K562 (cell line): ENCODE results near the gene THBS2. TPM values are rescaled to one million over a fixed set of nuclear protein-coding genes. Genes with fewer than 3 reads are reported as not detected.

Source experiments
- FIP1L1 ChIP-seq: fragments of 200-400 bp; formaldehyde crosslinking; IDR thresholded peaks from 2 replicates; pipeline ENCODE4 v1.6.1; 2018; ENCODE audit warnings: mild to moderate bottlenecking, low read depth, low read length; ENCODE audit not compliant: poor library complexity, severe bottlenecking
- FOS ChIP-seq: IDR thresholded peaks from 3 replicates; pipeline ENCODE4 v1.6.1; 2011; ENCODE audit not compliant: insufficient read length; ENCODE audit errors: extremely low read depth
- GTF2A2 ChIP-seq: IDR thresholded peaks from 2 replicates; pipeline ENCODE4 v1.6.1; 2016; ENCODE audit warnings: mild to moderate bottlenecking, missing genetic modification characterization, missing compliant biosample characterization
- HSF4 ChIP-seq: fragments of 250-450 bp; sonication (Bioruptor Pico); IDR thresholded peaks from 2 replicates; pipeline ENCODE4 v2.1.2; 2022; ENCODE audit warnings: mild to moderate bottlenecking, moderate library complexity, borderline replicate concordance
- PPARD ChIP-seq: fragments of 250-450 bp; sonication (Bioruptor Pico); IDR thresholded peaks from 2 replicates; pipeline ENCODE4 v1.8.0; 2022; ENCODE audit warnings: inconsistent platforms, mild to moderate bottlenecking, moderate library complexity
- SIN3A ChIP-seq, 2 experiments: fragments of 150-350 bp in 1 of 2; IDR thresholded peaks; 2 replicates each; pipeline ENCODE4 v1.6.1; 2011 to 2016; ENCODE audit warnings: borderline replicate concordance in 2 of 2, low read depth in 2 of 2, low read length in 2 of 2, mild to moderate bottlenecking in 2 of 2, moderate library complexity in 2 of 2; ENCODE audit not compliant: control insufficient read depth in 1 of 2
- polyA plus RNA-seq, 8 experiments: library from polyadenylated mRNA; depleted of rRNA in 4 of 8; stranded (reverse) in 5 of 8; unstranded in 3 of 8; fragments of >200 nt; fragmentation: Nextera tagmentation in 2 of 8; fragmentation: Illumina TruSeq in 1 of 8; extraction: Ambion mirVana in 2 of 8; extraction: Trizol in 1 of 8; gene quantifications; 2 replicates each; pipeline versions ENCODE4 v1.2.1 to v1.2.3, GENCODE V29; 2011 to 2014; ENCODE audit warnings: inconsistent platforms in 1 of 8, missing spikeins in 1 of 8
- total RNA-seq, 7 experiments: library from RNA; depleted of rRNA in 6 of 7; stranded (reverse); fragments of >200 nt in 6 of 7; fragmentation: Illumina TruSeq in 2 of 7; extraction: Trizol in 2 of 7; gene quantifications; 2 replicates each; pipeline versions ENCODE4 v1.2.1 to v1.2.3, GENCODE V29; 2011 to 2021; ENCODE audit warnings: low replicate concordance in 1 of 7
- TF ChIP-seq, protein P1 (sequence below): fragments of 450-650 bp; formaldehyde crosslinking; IDR thresholded peaks from 2 replicates; pipeline ENCODE4 v1.4.0; 2020; ENCODE audit warnings: mild to moderate bottlenecking, moderate library complexity
- TF ChIP-seq, protein P2 (sequence below): sonication (generic); formaldehyde crosslinking; IDR thresholded peaks from 2 replicates; pipeline ENCODE4 v1.8.0; 2023; ENCODE audit warnings: mild to moderate bottlenecking, missing genetic modification reagents
- TF ChIP-seq, protein P3 (sequence below): fragments of 250-450 bp; sonication (Bioruptor Pico); IDR thresholded peaks from 2 replicates; pipeline ENCODE4 v1.4.0; 2020; ENCODE audit warnings: mild to moderate bottlenecking, moderate library complexity
- TF ChIP-seq, protein P4 (sequence below): fragments of 250-450 bp; sonication (Bioruptor Pico); IDR thresholded peaks from 2 replicates; pipeline ENCODE4 v1.4.0; 2020; ENCODE audit warnings: mild to moderate bottlenecking

The THBS2 gene
- total and polyA plus RNA-seq, 9 of the 15 experiments (the other 6 are each of a cell fraction or from before 2014, with no cell fraction given), result 0.03 to 0.11 (median 0.03) TPM; not detected in 6

DNA sequence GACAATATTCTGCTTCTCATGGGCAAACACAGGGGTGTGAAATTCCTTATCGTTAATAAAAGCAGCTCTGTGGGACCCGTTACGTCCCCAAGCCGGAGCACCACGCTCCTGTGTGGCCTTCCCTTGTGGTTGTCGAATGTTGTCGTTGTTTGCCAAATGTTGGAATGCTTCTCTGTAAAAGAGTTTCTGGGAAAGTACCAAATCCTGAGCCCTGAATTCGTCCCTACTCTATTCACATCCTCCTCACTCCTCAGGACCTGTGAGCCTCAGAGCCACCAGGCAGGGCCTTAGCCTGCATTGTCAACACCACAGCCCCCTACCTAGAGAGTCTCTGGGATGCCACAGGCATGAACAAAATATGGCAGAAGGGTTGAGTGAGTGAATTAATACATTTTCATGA is 64.0 kb downstream of the THBS2 start (continued):
- TF ChIP-seq, protein P1, sequence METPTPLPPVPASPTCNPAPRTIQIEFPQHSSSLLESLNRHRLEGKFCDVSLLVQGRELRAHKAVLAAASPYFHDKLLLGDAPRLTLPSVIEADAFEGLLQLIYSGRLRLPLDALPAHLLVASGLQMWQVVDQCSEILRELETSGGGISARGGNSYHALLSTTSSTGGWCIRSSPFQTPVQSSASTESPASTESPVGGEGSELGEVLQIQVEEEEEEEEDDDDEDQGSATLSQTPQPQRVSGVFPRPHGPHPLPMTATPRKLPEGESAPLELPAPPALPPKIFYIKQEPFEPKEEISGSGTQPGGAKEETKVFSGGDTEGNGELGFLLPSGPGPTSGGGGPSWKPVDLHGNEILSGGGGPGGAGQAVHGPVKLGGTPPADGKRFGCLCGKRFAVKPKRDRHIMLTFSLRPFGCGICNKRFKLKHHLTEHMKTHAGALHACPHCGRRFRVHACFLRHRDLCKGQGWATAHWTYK, result no peak
- TF ChIP-seq, protein P2, sequence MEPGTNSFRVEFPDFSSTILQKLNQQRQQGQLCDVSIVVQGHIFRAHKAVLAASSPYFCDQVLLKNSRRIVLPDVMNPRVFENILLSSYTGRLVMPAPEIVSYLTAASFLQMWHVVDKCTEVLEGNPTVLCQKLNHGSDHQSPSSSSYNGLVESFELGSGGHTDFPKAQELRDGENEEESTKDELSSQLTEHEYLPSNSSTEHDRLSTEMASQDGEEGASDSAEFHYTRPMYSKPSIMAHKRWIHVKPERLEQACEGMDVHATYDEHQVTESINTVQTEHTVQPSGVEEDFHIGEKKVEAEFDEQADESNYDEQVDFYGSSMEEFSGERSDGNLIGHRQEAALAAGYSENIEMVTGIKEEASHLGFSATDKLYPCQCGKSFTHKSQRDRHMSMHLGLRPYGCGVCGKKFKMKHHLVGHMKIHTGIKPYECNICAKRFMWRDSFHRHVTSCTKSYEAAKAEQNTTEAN, result no peak
- TF ChIP-seq, protein P3, sequence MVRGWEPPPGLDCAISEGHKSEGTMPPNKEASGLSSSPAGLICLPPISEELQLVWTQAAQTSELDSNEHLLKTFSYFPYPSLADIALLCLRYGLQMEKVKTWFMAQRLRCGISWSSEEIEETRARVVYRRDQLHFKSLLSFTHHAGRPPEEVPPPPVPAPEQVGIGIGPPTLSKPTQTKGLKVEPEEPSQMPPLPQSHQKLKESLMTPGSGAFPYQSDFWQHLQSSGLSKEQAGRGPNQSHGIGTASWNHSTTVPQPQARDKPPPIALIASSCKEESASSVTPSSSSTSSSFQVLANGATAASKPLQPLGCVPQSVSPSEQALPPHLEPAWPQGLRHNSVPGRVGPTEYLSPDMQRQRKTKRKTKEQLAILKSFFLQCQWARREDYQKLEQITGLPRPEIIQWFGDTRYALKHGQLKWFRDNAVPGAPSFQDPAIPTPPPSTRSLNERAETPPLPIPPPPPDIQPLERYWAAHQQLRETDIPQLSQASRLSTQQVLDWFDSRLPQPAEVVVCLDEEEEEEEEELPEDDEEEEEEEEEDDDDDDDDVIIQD (CRISPR knock-in tag), result no peak
- TF ChIP-seq GTF2A2 (tag) (no peak), SIN3A (IDR thresholded peaks at IDR 0.05; ENCODE audit: borderline replicate concordance in 2 of 2, control insufficient read depth in 1 of 2, low read depth in 2 of 2, low read length in 2 of 2) (no peak), HSF4 (CRISPR knock-in tag) (no peak), FIP1L1 (no peak), PPARD (CRISPR knock-in tag) (no peak), FOS (no peak)
- TF ChIP-seq, protein P4, sequence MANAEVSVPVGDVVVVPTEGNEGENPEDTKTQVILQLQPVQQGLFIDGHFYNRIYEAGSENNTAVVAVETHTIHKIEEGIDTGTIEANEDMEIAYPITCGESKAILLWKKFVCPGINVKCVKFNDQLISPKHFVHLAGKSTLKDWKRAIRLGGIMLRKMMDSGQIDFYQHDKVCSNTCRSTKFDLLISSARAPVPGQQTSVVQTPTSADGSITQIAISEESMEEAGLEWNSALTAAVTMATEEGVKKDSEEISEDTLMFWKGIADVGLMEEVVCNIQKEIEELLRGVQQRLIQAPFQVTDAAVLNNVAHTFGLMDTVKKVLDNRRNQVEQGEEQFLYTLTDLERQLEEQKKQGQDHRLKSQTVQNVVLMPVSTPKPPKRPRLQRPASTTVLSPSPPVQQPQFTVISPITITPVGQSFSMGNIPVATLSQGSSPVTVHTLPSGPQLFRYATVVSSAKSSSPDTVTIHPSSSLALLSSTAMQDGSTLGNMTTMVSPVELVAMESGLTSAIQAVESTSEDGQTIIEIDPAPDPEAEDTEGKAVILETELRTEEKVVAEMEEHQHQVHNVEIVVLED (CRISPR knock-in tag), result no peak
